ENCODE results near the gene AFG1L. TPM values are rescaled to one million over a fixed set of nuclear protein-coding genes. Genes with fewer than 3 reads are reported as not detected.
A peak's percentile ranks its signal among the peaks of the same experiment; 100 is the strongest.
"Not testable (repeated sequence)": the region's sequence is repeated elsewhere in the genome, so short reads cannot be mapped to it uniquely, and the experiment has no call there.

Gene AFG1L
- total RNA-seq, 1 experiment from 2014 or later, result 6.1 TPM

- H4K20me1 ChIP-seq (ENCODE audit: insufficient read depth, low read depth, low read length), result no peaks in the 10 kb centered on the region
Observed at GRCh38 chr6:108254433-108255410, 40.1 kb upstream of the AFG1L start.

GRCh38 chr6:108260126-108260808, 34.6 kb upstream of the AFG1L start:
- Histone ChIP-seq H3K36me3 (ENCODE audit: insufficient read depth, low read length) (peaks cover 6% of the 10 kb centered on the region; the same call in 1 of the 2 replicates), H2AFZ (ENCODE audit: low read length) (peak overlapping the region; percentile 72; the same call in 1 of the 2 replicates), H3K4me1 (ENCODE audit: low read length) (peaks cover 49% of the 10 kb centered on the region), H3K9ac (ENCODE audit: low read length) (peak overlapping the region; percentile 92), H3K9me2 (replicated peaks; ENCODE audit: insufficient read depth, low read length) (no peaks in the 10 kb centered on the region), H3K4me3 (ENCODE audit: low read length) (peak overlapping the region; percentile 90), H3K4me2 (ENCODE audit: low read depth, low read length, poor library complexity, severe bottlenecking) (peak overlapping the region; percentile 75), H3K9me3 (ENCODE audit: low read length) (no peaks in the 10 kb centered on the region), H3K79me2 (ENCODE audit: low read length) (peaks cover 58% of the 10 kb centered on the region), H4K20me1 (ENCODE audit: insufficient read depth, low read depth, low read length) (no peaks in the 10 kb centered on the region), H3K27me3 (ENCODE audit: low read length) (no peaks in the 10 kb centered on the region), H3K27ac (ENCODE audit: low read length) (peak overlapping the region; percentile 85)
- DNase-seq, result peak; percentile 83

More at GRCh38 chr6:108254433-108255410, 40.1 kb upstream of the AFG1L start:
- Histone ChIP-seq H3K27ac (ENCODE audit: low read length) (no peak overlapping the region), H3K4me3 (ENCODE audit: low read length) (no peak overlapping the region), H3K36me3 (ENCODE audit: insufficient read depth, low read length) (peaks cover 9% of the 10 kb centered on the region; the same call in 1 of the 2 replicates), H3K27me3 (ENCODE audit: low read length) (no peaks in the 10 kb centered on the region), H3K9me2 (replicated peaks; ENCODE audit: insufficient read depth, low read length) (no peaks in the 10 kb centered on the region), H3K4me2 (ENCODE audit: low read depth, low read length, poor library complexity, severe bottlenecking) (no peak overlapping the region), H3K4me1 (ENCODE audit: low read length) (peaks cover 61% of the 10 kb centered on the region), H3K9ac (ENCODE audit: low read length) (no peak overlapping the region), H2AFZ (ENCODE audit: low read length) (no peak overlapping the region), H3K79me2 (ENCODE audit: low read length) (peaks cover 100% of the 10 kb centered on the region), H3K9me3 (ENCODE audit: low read length) (no peaks in the 10 kb centered on the region)
- DNase-seq, result no peak

- 0 out of 2 replicates have a peak, but pooled peaks cover 3% of the 10 kb centered on the region for H3K36me3 ChIP-seq (ENCODE audit: insufficient read depth, low read length)
- H3K79me2 ChIP-seq (ENCODE audit: low read length), result peaks cover 51% of the 10 kb centered on the region
- peak within 1 kb of the TSS; percentile 90 for H3K4me3 ChIP-seq (ENCODE audit: low read length)
- H2AFZ ChIP-seq (ENCODE audit: low read length), result peak within 1 kb of the TSS; percentile 85
- DNase-seq, result peak; percentile 99
- H3K27me3 ChIP-seq (ENCODE audit: low read length), result no peaks in the 10 kb centered on the region
- no peaks in the 10 kb centered on the region for H3K9me2 ChIP-seq (replicated peaks; ENCODE audit: insufficient read depth, low read length)
- H4K20me1 ChIP-seq (ENCODE audit: insufficient read depth, low read depth, low read length), result no peaks in the 10 kb centered on the region
- H3K9me3 ChIP-seq (ENCODE audit: low read length), result no peaks in the 10 kb centered on the region
- H3K4me1 ChIP-seq (ENCODE audit: low read length), result peaks cover 47% of the 10 kb centered on the region
- H3K9ac ChIP-seq (ENCODE audit: low read length), result peak within 1 kb of the TSS; percentile 92
- peak within 1 kb of the TSS; percentile 75 for H3K4me2 ChIP-seq (ENCODE audit: low read depth, low read length, poor library complexity, severe bottlenecking)
- peak within 1 kb of the TSS; percentile 85 for H3K27ac ChIP-seq (ENCODE audit: low read length)
Observed at GRCh38 chr6:108260809-108261569, 33.9 kb upstream of the AFG1L start, which contains the start of gene SNX3. SNX3 (minus strand) TSS chr6:108261040; CDS start chr6:108260921, 119 bp downstream.

GRCh38 chr6:108263371-108263770, 31.5 kb upstream of the AFG1L start:
- Histone ChIP-seq H3K9me2 (replicated peaks; ENCODE audit: insufficient read depth, low read length) (no peaks in the 10 kb centered on the region), H3K79me2 (ENCODE audit: low read length) (peaks cover 27% of the 10 kb centered on the region), H3K4me1 (ENCODE audit: low read length) (peaks cover 23% of the 10 kb centered on the region), H3K36me3 (ENCODE audit: insufficient read depth, low read length) (no peaks in the 10 kb centered on the region), H3K27ac (ENCODE audit: low read length) (no peak overlapping the region), H2AFZ (ENCODE audit: low read length) (no peak overlapping the region), H3K4me3 (ENCODE audit: low read length) (no peak overlapping the region), H3K9me3 (ENCODE audit: low read length) (no peaks in the 10 kb centered on the region), H4K20me1 (ENCODE audit: insufficient read depth, low read depth, low read length) (no peaks in the 10 kb centered on the region), H3K4me2 (ENCODE audit: low read depth, low read length, poor library complexity, severe bottlenecking) (no peak overlapping the region), H3K9ac (ENCODE audit: low read length) (no peak overlapping the region), H3K27me3 (ENCODE audit: low read length) (no peaks in the 10 kb centered on the region)
- DNase-seq, result no peak

- no peaks in the 10 kb centered on the region for H4K20me1 ChIP-seq (ENCODE audit: insufficient read depth, low read depth, low read length)
- no peak for DNase-seq
- no peaks in the 10 kb centered on the region for H3K79me2 ChIP-seq (ENCODE audit: low read length)
- H3K27ac ChIP-seq (ENCODE audit: low read length), result no peak overlapping the region
- H2AFZ ChIP-seq (ENCODE audit: low read length), result no peak overlapping the region
- no peak overlapping the region for H3K4me3 ChIP-seq (ENCODE audit: low read length)
- H3K9me2 ChIP-seq (replicated peaks; ENCODE audit: insufficient read depth, low read length), result no peaks in the 10 kb centered on the region
- H3K27me3 ChIP-seq (ENCODE audit: low read length), result no peaks in the 10 kb centered on the region
- H3K9ac ChIP-seq (ENCODE audit: low read length), result no peak overlapping the region
- no peaks in the 10 kb centered on the region for H3K36me3 ChIP-seq (ENCODE audit: insufficient read depth, low read length)
- no peaks in the 10 kb centered on the region for H3K9me3 ChIP-seq (ENCODE audit: low read length)
- H3K4me1 ChIP-seq (ENCODE audit: low read length), result no peaks in the 10 kb centered on the region
- no peak overlapping the region for H3K4me2 ChIP-seq (ENCODE audit: low read depth, low read length, poor library complexity, severe bottlenecking)
Observed at GRCh38 chr6:108268845-108269244, 26.0 kb upstream of the AFG1L start.

- H4K20me1 ChIP-seq (ENCODE audit: insufficient read depth, low read depth, low read length); H3K9ac ChIP-seq (ENCODE audit: low read length); DNase-seq; H3K27me3 ChIP-seq (ENCODE audit: low read length); H3K36me3 ChIP-seq (ENCODE audit: insufficient read depth, low read length); H3K9me2 ChIP-seq (replicated peaks; ENCODE audit: insufficient read depth, low read length); H3K79me2 ChIP-seq (ENCODE audit: low read length); H2AFZ ChIP-seq (ENCODE audit: low read length); H3K4me3 ChIP-seq (ENCODE audit: low read length); H3K4me1 ChIP-seq (ENCODE audit: low read length); H3K4me2 ChIP-seq (ENCODE audit: low read depth, low read length, poor library complexity, severe bottlenecking); H3K27ac ChIP-seq (ENCODE audit: low read length); H3K9me3 ChIP-seq (ENCODE audit: low read length): not testable (repeated sequence)
Observed at GRCh38 chr6:108269955-108270354, 24.9 kb upstream of the AFG1L start.

DNA sequence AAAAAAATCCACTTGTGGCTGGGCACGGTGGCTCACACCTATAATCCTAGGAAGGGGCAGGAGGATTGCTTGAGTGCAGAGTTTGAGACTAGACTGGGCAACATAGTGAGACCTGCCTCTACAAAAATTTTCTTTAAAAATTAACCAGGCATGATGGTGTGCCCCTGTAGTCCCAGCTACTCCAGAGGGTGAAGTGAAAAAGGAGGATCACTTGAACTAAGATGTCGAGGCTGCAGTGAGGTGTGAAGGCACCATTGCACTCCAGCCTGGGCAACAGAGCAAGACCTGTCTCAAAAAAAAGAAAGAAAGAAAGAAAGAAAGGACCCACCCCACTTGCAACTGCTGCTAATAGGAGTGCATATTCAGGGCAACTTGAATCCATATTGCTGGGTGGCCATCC, 20.3 kb upstream of the AFG1L start:
- Histone ChIP-seq H2AFZ (ENCODE audit: low read length) (no peak overlapping the region), H4K20me1 (ENCODE audit: insufficient read depth, low read depth, low read length) (no peaks in the 10 kb centered on the region), H3K36me3 (ENCODE audit: insufficient read depth, low read length) (no peaks in the 10 kb centered on the region), H3K27me3 (ENCODE audit: low read length) (no peaks in the 10 kb centered on the region), H3K4me2 (ENCODE audit: low read depth, low read length, poor library complexity, severe bottlenecking) (no peak overlapping the region), H3K9me3 (ENCODE audit: low read length) (no peaks in the 10 kb centered on the region), H3K4me3 (ENCODE audit: low read length) (no peak overlapping the region), H3K27ac (ENCODE audit: low read length) (no peak overlapping the region), H3K9ac (ENCODE audit: low read length) (no peak overlapping the region), H3K4me1 (ENCODE audit: low read length) (no peaks in the 10 kb centered on the region), H3K9me2 (replicated peaks; ENCODE audit: insufficient read depth, low read length) (no peaks in the 10 kb centered on the region), H3K79me2 (ENCODE audit: low read length) (no peaks in the 10 kb centered on the region)
- DNase-seq, result no peak
